ENCODE measurements around the gene SLC15A1.

SLC15A1 gene

GRCh38 chr13:98690348-98691022 lies 62.0 kb downstream of the SLC15A1 start:
- no peak for DNase-seq

DNA sequence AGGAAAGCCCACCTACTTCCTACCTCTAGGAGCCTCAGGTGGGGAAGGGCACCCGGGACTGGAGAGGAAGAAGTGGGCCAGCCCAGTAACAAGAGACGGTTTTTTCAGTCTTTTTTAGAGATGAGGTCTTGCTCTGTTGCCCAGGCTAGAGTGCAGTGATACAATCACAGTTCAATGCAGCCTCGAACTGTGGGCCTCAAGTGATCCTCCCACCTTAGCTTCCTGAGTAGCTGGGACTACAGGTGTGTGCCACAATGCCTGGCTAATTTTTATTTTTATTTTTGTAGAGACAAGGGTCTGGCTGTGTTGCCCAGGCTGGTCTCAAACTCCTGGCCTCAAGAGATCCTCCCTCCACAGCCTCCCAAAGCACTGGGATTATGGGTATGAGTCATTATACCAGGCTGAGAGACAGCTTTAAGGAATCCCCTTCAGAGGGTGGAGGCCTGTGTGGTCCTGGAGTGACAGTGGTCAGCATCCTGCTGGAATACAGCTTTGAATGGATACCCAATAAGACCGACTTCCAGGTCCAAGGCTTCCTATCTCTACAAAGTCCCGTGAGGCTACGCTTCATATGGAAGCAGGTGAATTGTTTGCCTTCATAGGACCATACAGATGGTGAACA lies 63.0 kb downstream of the SLC15A1 start:
- no peak for DNase-seq

GRCh38 chr13:98688373-98688772 lies 64.1 kb downstream of the SLC15A1 start:
- no peak for DNase-seq

GRCh38 chr13:98687319-98687718 lies 65.2 kb downstream of the SLC15A1 start:
- no peak for DNase-seq

GRCh38 chr13:98686270-98686669 lies 66.2 kb downstream of the SLC15A1 start:
- DNase-seq, result no peak

DNA sequence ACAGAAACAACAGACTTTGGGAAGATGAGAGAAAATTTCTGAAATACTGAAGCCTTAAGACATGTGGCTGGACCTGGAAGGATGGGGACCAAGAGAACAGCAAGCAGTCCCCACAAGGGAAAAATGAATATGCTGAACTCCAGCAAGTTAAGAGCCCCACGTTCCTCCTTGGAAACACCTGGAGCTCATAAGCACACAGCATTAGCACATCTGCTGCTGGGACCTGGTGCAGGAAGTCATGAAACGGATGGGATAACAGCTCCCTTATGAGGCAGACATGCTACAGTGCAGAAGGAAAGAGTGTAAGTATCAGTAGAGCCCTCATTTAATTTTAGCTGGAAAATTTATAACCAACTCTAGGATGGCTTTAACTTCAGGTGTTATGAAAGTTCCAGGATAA lies 67.3 kb downstream of the SLC15A1 start:
- no peak for DNase-seq

DNA sequence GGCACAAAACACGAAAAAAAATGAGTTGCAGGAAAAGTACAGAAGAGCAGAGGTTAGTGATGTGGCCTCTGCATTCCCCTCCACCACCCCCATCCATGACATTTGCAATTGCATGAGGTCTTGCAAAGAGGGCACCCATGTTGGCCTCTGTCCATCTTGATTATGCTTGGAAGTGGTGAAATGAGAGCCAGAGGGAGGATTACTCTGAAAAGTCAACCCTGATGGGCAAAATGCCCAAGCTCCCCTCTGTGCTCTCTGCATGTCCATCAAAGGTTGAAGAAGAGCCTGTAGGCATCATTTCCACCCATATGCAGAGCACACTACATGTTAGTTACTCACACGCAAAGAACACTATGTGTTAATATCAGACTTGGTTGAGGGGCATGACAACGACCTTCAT lies 71.4 kb downstream of the SLC15A1 start:
- DNase-seq, result no peak

DNA sequence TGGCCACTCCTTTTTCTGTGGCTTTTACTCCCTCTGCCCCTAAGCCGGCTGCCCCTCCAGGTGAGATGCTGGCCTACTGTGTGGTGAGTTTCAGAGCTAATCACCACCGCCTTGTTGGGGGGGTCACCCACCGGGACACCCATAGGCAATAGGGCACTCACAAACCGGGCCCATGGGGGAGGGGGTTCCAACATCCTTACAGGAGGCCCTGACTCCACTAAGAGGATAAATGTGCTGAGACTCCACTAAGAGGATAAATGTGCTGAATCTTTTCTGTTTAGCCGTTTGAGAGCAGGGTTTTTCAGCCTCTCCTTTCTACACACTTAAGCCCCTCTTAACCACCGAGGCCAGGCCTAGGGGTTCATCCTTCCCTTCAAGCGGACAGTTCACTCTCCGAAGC lies 73.7 kb downstream of the SLC15A1 start:
- no peak for DNase-seq

- DNase-seq, result no peak
Measured at GRCh38 chr13:98677398-98677797, 75.1 kb downstream of the SLC15A1 start.

DNA sequence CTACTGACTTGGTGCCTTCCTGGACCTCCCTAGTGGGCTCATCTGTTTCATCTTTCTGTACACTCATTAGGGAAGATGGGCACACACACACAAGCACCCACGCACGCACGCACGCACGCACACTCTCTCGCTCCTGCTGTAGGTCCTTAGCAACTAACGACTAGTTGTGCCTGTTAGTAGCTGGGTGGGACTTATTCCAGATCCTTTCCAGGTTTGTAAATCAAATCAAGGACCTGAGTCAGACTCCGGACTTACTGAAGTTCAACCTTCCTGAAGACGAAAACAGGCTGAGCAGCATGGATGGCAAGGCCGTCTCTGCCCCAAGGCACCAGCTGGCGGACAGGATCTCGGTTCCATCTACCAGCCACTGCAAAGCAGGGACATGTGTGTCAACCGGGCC lies 76.2 kb downstream of the SLC15A1 start:
- DNase-seq, result no peak

DNA sequence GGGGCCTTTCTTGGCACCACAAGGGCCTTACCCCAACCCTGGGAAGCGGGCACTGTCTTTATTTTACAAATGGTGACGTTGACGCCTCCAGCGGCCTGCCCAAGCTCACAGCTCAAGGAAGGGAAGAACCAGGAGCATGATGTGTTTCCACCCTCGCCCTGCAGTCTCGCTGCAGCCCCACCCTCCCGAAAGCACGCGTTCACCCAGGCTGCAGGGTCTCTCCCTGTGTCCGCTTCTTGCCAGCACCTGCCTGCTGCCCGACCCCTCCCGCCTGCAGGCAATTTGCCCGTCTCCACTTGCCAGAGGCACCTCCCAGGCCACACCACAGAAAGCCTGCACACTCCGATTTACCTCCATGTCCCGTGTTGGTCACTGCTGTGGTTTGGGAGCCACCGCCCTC lies 76.6 kb downstream of the SLC15A1 start:
- DNase-seq, result no peak

DNA sequence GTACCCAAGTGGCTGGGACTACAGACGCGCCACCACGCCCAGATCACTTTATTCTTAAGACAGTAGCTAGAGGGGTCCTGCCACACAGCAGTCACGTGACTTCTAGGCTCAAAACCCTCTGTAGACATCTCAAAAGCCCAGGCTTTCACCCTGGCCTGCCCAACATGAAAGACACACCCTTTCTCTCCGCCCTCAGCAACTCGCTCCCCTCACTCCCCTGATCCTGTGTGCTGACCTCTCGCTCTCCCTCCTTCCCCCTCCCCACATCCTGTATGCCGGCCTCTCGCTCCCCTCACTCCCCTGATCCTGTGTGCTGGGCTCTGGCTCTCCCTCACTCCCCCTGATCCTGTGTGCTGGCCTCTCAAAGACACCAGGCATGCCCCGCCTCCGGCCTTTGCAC lies 77.4 kb downstream of the SLC15A1 start:
- no peak for DNase-seq

GRCh38 chr13:98672947-98673613 lies 79.4 kb downstream of the SLC15A1 start:
- peak; percentile 53 for DNase-seq

GRCh38 chr13:98668155-98668554 lies 84.3 kb downstream of the SLC15A1 start:
- no peak for DNase-seq

GRCh38 chr13:98665638-98665995 lies 86.9 kb downstream of the SLC15A1 start:
- DNase-seq, result no peak

DNA sequence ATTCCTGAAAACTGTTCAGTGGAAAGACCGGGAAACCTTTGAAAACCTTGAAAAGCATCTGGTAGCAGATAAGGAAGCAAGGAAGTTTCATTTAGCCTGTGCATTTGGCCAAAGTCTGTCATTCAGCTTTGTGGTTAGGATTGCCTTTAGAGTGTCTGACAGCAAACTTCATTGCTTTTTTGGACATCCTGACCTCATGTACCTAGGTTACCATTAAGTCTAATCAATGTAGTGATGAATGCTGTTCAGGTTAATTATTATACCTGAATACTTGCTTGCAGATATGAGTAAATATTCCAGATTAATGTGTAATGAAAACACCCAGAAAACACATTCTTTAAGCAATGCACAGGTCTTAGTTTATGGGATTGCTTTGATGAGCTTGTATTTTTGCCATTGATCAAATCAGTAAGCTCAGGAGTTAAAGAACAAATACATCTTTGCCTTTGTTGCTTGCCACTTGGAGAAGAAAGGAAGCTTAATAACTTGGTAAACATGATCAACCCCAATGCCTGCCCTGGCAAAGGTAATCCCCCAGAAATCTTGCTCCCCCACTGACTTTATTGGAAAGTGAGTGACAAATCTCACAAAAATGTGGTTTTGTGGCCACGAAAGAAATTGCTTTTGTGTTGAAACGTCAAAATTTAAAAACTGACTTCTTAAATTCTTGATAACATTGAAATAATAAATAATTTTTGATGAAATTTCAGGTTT lies 87.4 kb downstream of the SLC15A1 start:
- DNase-seq, result no peak

DNA sequence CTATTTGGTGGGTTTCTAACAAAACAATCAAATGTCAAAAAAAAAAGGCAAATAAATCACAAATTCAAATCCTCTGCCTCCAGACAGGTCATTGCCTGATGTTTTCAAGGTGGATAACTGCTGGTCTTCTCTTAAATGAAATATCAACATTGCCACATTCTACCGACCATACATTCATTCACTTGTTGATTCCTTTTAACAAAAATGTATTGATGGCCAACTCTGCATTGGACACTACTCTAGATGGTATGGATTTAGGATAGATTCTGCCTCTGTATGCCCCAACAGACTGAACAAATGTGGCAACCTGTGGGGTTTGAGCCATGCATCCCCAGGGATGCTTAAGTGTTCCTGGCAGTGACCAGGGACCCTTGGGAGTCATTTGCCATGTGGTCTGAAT lies 88.0 kb downstream of the SLC15A1 start:
- DNase-seq, result no peak

GRCh38 chr13:98664047-98664446 lies 88.4 kb downstream of the SLC15A1 start:
- DNase-seq, result peak; percentile 69

- DNase-seq, result no peak
Measured at GRCh38 chr13:98658131-98658530, 94.3 kb downstream of the SLC15A1 start.

- no peak for DNase-seq
Measured at GRCh38 chr13:98657506-98658085, 94.9 kb downstream of the SLC15A1 start.

DNA sequence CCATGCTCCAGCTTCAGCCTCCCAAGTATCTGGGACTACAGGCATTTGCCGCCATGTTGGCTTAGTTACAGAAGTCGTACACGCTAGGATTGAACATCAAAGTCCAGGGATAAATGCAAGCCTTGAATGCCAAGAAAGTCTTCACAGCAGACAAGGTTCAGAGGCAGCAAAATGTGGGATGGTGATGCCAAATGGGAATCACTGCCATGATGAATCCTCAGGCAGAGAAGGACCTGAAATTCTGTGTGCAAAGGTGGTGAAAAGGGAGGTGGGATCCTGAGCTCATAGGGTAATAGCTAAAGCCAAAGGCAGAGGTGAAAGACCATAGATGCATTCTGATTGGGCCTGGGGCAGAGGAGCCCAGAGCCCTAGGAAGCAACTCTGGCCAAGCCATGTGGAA lies 96.2 kb downstream of the SLC15A1 start:
- DNase-seq, result no peak

DNA sequence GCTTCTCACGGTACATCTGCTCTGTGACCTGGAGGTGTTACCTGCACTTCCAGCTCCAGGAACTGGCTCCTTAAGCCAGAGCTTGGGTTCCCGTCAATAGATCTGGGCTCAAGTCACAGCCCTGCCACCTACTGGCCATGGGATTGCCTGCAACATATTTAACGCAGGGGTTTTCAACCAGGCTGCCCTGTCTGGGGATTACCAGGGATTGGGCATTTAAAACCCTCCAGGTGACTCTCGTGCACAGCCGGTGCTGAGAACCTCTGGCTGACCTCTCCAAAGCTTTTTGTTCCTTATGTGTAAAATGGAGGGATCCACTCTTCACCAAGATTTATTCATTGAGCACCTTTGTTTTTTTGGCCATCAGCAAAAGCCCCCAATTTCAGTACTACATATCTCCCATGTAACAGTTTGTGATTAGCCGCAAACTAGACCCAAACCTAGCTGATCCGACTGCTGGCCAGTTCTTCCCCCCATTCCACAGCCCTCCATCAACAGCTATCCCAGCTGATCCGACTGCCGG lies 98.9 kb downstream of the SLC15A1 start:
- DNase-seq, result peak; percentile 77

Data from activated naive CD4-positive, alpha-beta T cell treated with anti-CD3 and anti-CD28 coated beads, Interleukin-2, amount 50 U/mL, for 16 hours (primary cell).